ENCODE data around the gene SULF2. TPM values are rescaled to one million over a fixed set of nuclear protein-coding genes. Genes with fewer than 3 reads are reported as not detected.

SULF2 gene
- total RNA-seq, 1 donor from 2014 or later = 40.4 TPM

- TF ChIP-seq, protein P1, sequence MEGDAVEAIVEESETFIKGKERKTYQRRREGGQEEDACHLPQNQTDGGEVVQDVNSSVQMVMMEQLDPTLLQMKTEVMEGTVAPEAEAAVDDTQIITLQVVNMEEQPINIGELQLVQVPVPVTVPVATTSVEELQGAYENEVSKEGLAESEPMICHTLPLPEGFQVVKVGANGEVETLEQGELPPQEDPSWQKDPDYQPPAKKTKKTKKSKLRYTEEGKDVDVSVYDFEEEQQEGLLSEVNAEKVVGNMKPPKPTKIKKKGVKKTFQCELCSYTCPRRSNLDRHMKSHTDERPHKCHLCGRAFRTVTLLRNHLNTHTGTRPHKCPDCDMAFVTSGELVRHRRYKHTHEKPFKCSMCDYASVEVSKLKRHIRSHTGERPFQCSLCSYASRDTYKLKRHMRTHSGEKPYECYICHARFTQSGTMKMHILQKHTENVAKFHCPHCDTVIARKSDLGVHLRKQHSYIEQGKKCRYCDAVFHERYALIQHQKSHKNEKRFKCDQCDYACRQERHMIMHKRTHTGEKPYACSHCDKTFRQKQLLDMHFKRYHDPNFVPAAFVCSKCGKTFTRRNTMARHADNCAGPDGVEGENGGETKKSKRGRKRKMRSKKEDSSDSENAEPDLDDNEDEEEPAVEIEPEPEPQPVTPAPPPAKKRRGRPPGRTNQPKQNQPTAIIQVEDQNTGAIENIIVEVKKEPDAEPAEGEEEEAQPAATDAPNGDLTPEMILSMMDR (IDR thresholded peaks at IDR 0.05) = no peak
- no peak for DNase-seq (ENCODE audit: extremely low spot score, unreplicated experiment)
- H3K4me3 Mint-ChIP-seq (ENCODE audit: unreplicated experiment) = no peak overlapping the region
- no peaks in the 10 kb centered on the region for H3K9me3 Mint-ChIP-seq (ENCODE audit: unreplicated experiment)
- H3K36me3 Mint-ChIP-seq (ENCODE audit: unreplicated experiment) = no peaks in the 10 kb centered on the region
- peaks cover 59% of the 10 kb centered on the region for H3K27me3 Mint-ChIP-seq (ENCODE audit: unreplicated experiment)
- no peaks in the 10 kb centered on the region for H3K4me1 Mint-ChIP-seq (ENCODE audit: unreplicated experiment)
- no peak overlapping the region for H3K27ac Mint-ChIP-seq (ENCODE audit: unreplicated experiment)
Measured at GRCh38 chr20:47758517-47759450, 26.5 kb downstream of the SULF2 start.

- H3K27me3 Mint-ChIP-seq (ENCODE audit: unreplicated experiment) = peaks cover 48% of the 10 kb centered on the region
- no peaks in the 10 kb centered on the region for H3K36me3 Mint-ChIP-seq (ENCODE audit: unreplicated experiment)
- no peak for DNase-seq (ENCODE audit: extremely low spot score, unreplicated experiment)
- no peak overlapping the region for H3K27ac Mint-ChIP-seq (ENCODE audit: unreplicated experiment)
- TF ChIP-seq, protein P1 (IDR thresholded peaks at IDR 0.05) = no peak
- no peaks in the 10 kb centered on the region for H3K9me3 Mint-ChIP-seq (ENCODE audit: unreplicated experiment)
- H3K4me3 Mint-ChIP-seq (ENCODE audit: unreplicated experiment) = no peak overlapping the region
- no peaks in the 10 kb centered on the region for H3K4me1 Mint-ChIP-seq (ENCODE audit: unreplicated experiment)
Measured at GRCh38 chr20:47757145-47758035, 27.9 kb downstream of the SULF2 start.

- H3K27me3 Mint-ChIP-seq (ENCODE audit: unreplicated experiment) = peaks cover 39% of the 10 kb centered on the region
- no peak overlapping the region for H3K27ac Mint-ChIP-seq (ENCODE audit: unreplicated experiment)
- H3K4me3 Mint-ChIP-seq (ENCODE audit: unreplicated experiment) = no peak overlapping the region
- TF ChIP-seq, protein P1 (IDR thresholded peaks at IDR 0.05) = no peak
- no peaks in the 10 kb centered on the region for H3K36me3 Mint-ChIP-seq (ENCODE audit: unreplicated experiment)
- no peaks in the 10 kb centered on the region for H3K4me1 Mint-ChIP-seq (ENCODE audit: unreplicated experiment)
- DNase-seq (ENCODE audit: extremely low spot score, unreplicated experiment) = no peak
- H3K9me3 Mint-ChIP-seq (ENCODE audit: unreplicated experiment) = no peaks in the 10 kb centered on the region
Measured at GRCh38 chr20:47754946-47755652, 30.2 kb downstream of the SULF2 start.

- H3K4me1 Mint-ChIP-seq (ENCODE audit: unreplicated experiment) = no peaks in the 10 kb centered on the region
- TF ChIP-seq, protein P1 (IDR thresholded peaks at IDR 0.05) = no peak
- H3K27ac Mint-ChIP-seq (ENCODE audit: unreplicated experiment) = no peak overlapping the region
- no peak for DNase-seq (ENCODE audit: extremely low spot score, unreplicated experiment)
- no peaks in the 10 kb centered on the region for H3K9me3 Mint-ChIP-seq (ENCODE audit: unreplicated experiment)
- no peak overlapping the region for H3K4me3 Mint-ChIP-seq (ENCODE audit: unreplicated experiment)
- no peaks in the 10 kb centered on the region for H3K36me3 Mint-ChIP-seq (ENCODE audit: unreplicated experiment)
- peaks cover 34% of the 10 kb centered on the region for H3K27me3 Mint-ChIP-seq (ENCODE audit: unreplicated experiment)
Measured at GRCh38 chr20:47754388-47754715, 30.9 kb downstream of the SULF2 start.

All from osteocyte (in vitro differentiated cells).